Activated T-helper 2 cell treated with anti-CD3 and anti-CD28 coated beads, Interferon-gamma antibody, Interleukin-2, Interleukin-4, amounts not matched to agents 10 μg/mL and 5 μg/mL and 100 μg/mL, durations not matched to agents 14 hours and 24 hours and 36 hours (primary cell): Measurements from ENCODE around the gene EZH2. TPM values are rescaled to one million over a fixed set of nuclear protein-coding genes. Genes with fewer than 3 reads are reported as not detected.

Source experiments
- DNase-seq: peaks from one replicate; pipeline ENCODE4 v3.0.0; 2021; ENCODE audit warnings: low spot score
- H3K27ac Mint-ChIP-seq: one replicate; pipeline ENCODE4 v1.8.0; 2021; ENCODE audit warnings: mixed read lengths
- H3K27me3 Mint-ChIP-seq: one replicate; pipeline ENCODE4 v1.8.0; 2021; ENCODE audit warnings: low read depth, mixed read lengths
- H3K36me3 Mint-ChIP-seq: one replicate; pipeline ENCODE4 v1.8.0; 2021; ENCODE audit warnings: low read depth, mixed read lengths
- H3K4me1 Mint-ChIP-seq: one replicate; pipeline ENCODE4 v1.8.0; 2021; ENCODE audit warnings: low read depth, mixed read lengths
- H3K4me3 Mint-ChIP-seq: one replicate; pipeline ENCODE4 v1.8.0; 2021; ENCODE audit warnings: low read depth, mild to moderate bottlenecking, moderate library complexity, mixed read lengths
- H3K9me3 Mint-ChIP-seq: one replicate; pipeline ENCODE4 v1.8.0; 2021; ENCODE audit warnings: mixed read lengths
- intact Hi-C: fragments of 100-400 bp; cut with micrococcal nuclease; formaldehyde crosslinking; loops from one replicate; pipeline ENCODE4 v1.15.1; 2023
- total RNA-seq: library from RNA; stranded (reverse); gene quantifications from 2 replicates; pipeline ENCODE4 v1.2.3, GENCODE V29; 2022

EZH2 gene
- total RNA-seq, 1 donor from 2014 or later, result 91.0 TPM

DNA sequence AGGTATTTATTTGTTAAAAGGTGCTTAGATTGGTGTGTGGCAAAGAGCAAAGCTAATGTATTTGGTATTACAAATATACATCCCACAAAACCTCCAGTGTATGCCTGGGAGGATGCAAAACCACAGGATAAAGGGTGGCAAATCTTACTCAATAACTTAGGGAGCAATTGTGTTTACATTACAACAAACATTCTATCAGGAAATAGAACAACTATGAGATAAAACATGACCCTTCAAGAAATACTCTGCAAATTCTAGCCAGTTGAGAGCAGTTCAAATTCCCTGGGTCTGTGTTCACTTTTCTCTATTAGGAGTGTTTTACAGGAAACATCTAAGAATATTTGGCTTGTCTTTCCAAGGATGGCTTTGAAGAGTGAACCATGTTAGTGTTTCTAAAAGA, 120.5 kb downstream of the EZH2 start:
- DNase-seq, result no peak
- no peak overlapping the region for H3K27ac Mint-ChIP-seq
- no peaks in the 10 kb centered on the region for H3K27me3 Mint-ChIP-seq
- H3K9me3 Mint-ChIP-seq, result no peaks in the 10 kb centered on the region
- no peak overlapping the region for H3K4me3 Mint-ChIP-seq
- intact Hi-C loops, result no loop called here
- H3K4me1 Mint-ChIP-seq, result no peaks in the 10 kb centered on the region
- peaks cover 46% of the 10 kb centered on the region for H3K36me3 Mint-ChIP-seq

DNA sequence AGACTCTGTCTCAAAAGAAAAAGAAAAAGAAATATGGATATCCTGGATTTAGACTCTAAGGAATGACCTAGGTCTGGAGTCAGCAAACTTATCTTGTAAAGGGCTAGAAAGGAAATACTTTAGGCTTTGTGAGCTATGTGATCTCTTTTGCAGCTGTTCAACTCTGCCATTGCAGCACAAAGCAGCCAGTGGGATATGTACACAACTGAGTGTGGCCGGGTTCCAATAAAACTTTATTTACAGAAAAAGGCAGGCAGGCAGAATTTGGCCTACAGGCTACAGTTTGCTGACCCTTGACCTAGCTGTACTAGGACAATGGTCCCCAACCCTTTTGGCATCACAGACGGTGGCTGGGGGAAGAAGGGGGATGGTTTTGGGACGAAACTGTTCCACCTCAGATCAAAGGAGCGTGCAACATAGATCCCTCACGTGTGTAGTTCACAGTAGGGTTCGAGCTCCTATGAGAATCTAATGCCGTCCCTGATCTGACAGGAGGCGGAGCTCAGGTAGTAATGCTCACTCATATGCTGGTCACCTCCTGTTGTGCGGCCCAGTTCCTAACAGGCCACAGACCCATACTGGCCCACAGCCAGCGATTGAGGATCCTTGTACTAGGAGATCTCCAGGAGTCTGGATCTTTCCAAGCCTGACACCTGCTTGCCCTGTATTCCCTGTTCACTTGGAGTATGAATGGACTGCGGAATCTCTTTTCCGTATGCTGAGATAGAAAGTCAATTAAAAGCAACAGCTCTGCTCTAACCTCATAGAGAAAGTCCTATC, 122.4 kb downstream of the EZH2 start:
- intact Hi-C loops, result no loop called here
- Mint-ChIP-seq H3K4me3 (no peak overlapping the region), H3K4me1 (no peaks in the 10 kb centered on the region), H3K27me3 (no peaks in the 10 kb centered on the region), H3K9me3 (no peaks in the 10 kb centered on the region), H3K36me3 (peaks cover 44% of the 10 kb centered on the region), H3K27ac (no peak overlapping the region)
- no peak for DNase-seq

Other genes with a start within 250 kb of the EZH2 start
- 69.4 and 74.5 TPM in 2 replicates for gene CUL1, start 185.4 kb downstream of the EZH2 start, total RNA-seq
- gene PDIA4, start 144.2 kb upstream of the EZH2 start, total RNA-seq, result 155 and 159 TPM in 2 replicates
- 10.0 and 10.3 TPM in 2 replicates for gene ZNF786, start 206.4 kb upstream of the EZH2 start, total RNA-seq
- gene ZNF425, start 242.0 kb upstream of the EZH2 start, total RNA-seq, result 0.39 and 1.0 TPM in 2 replicates